Esophagus muscularis mucosa (tissue), 4 donors: ENCODE data around the gene STOX2. TPM values are rescaled to one million over a fixed set of nuclear protein-coding genes. Genes with fewer than 3 reads are reported as not detected.

Experiments used
- DNase-seq: peaks from one replicate; pipeline ENCODE4 v3.0.0-alpha.2; 2017; ENCODE audit errors: extremely low spot score
- H3K27ac ChIP-seq, 4 donors: fragments of 200-600 bp; sonication (generic); replicated peaks in 1 of 4; 1 replicate in 3 of 4; 2 replicates in 1 of 4; pipeline ENCODE4 v1.5.1; 2016 to 2019; ENCODE audit warnings: mild to moderate bottlenecking in 1 of 4
- H3K27me3 ChIP-seq, 4 donors: fragments of 200-600 bp; sonication (generic); one replicate each; pipeline versions ENCODE4 v1.5.1 to v1.6.0; 2016 to 2019
- H3K36me3 ChIP-seq, 4 donors: fragments of 200-600 bp; sonication (generic); one replicate each; pipeline ENCODE4 v1.5.1; 2016 to 2019
- H3K4me1 ChIP-seq, 4 donors: fragments of 200-600 bp; sonication (generic); one replicate each; pipeline ENCODE4 v1.5.1; 2016 to 2019
- H3K4me3 ChIP-seq, 4 donors: fragments of 200-600 bp; sonication (generic); 1 replicate in 2 of 4; 2 replicates in 2 of 4; pipeline ENCODE4 v1.5.1; 2016 to 2019; ENCODE audit warnings: mild to moderate bottlenecking in 4 of 4, moderate library complexity in 1 of 4
- H3K9me3 ChIP-seq, 4 donors: fragments of 200-600 bp; sonication (generic); 1 replicate in 3 of 4; 2 replicates in 1 of 4; pipeline ENCODE4 v1.5.1; 2016 to 2019
- CTCF ChIP-seq, 3 experiments: fragments of 200-600 bp in 2 of 3; fragments of 450-650 bp in 1 of 3; sonication (generic) in 2 of 3; IDR thresholded peaks; one replicate each; pipeline ENCODE4 v1.5.1; 2017 to 2019; ENCODE audit warnings: antibody characterized with exemption in 3 of 3, mild to moderate bottlenecking in 2 of 3, moderate library complexity in 1 of 3
- EP300 ChIP-seq: sonication (generic); formaldehyde crosslinking; IDR thresholded peaks from one replicate; pipeline ENCODE4 v1.6.1; 2017; ENCODE audit warnings: antibody characterized with exemption
- POLR2A ChIP-seq: fragments of 450-650 bp; IDR thresholded peaks from one replicate; pipeline ENCODE4 v1.6.1; 2017; ENCODE audit warnings: antibody characterized with exemption, moderate library complexity, mild to moderate bottlenecking, low read depth
- POLR2AphosphoS5 ChIP-seq, 2 donors: sonication (generic); formaldehyde crosslinking; IDR thresholded peaks; one replicate each; pipeline ENCODE4 v1.6.1; 2017; ENCODE audit warnings: antibody characterized with exemption in 2 of 2
- WGBS: methylation state at CpG from one replicate; pipeline ENCODE4 v1.1.5; 2018; 5-methylcytosine and 5-hydroxymethylcytosine counted together
- intact Hi-C: fragments of 100-400 bp; cut with DNase I; formaldehyde crosslinking; loops from one replicate; pipeline ENCODE4 v1.15.1; 2023
- total RNA-seq, 4 donors: library from RNA; depleted of rRNA; stranded (reverse); fragments of >200 nt; gene quantifications; one replicate each; pipeline versions ENCODE4 v1.1.0 to v1.2.1, GENCODE V29; 2016

Gene STOX2
- total RNA-seq, 4 donors from 2014 or later: 7.0 to 11.7 (median 10.5) TPM

GRCh38 chr4:184019076-184019475, 114.0 kb downstream of the STOX2 start:
- H3K27me3 ChIP-seq: no peaks in the 10 kb centered on the region
- DNase-seq: no peak
- intact Hi-C loops: no loop called here
- no peak overlapping the region for H3K4me3 ChIP-seq
- H3K36me3 ChIP-seq: peaks cover 0 to 10% (median 0%) of the 10 kb centered on the region in 4 donors
- TF ChIP-seq POLR2AphosphoS5 (IDR thresholded peaks at IDR 0.05) (no peak), POLR2A (no peak), EP300 (no peak), CTCF (IDR thresholded peaks at IDR 0.05) (no peak)
- WGBS: 70% methylated on average over 1 of the region's 1 CpG
- H3K27ac ChIP-seq: no peak overlapping the region
- H3K4me1 ChIP-seq: peaks cover 0 to 7% (median 5%) of the 10 kb centered on the region in 4 donors
- no peaks in the 10 kb centered on the region for H3K9me3 ChIP-seq

- Histone ChIP-seq H3K4me1 (peaks cover 0 to 7% (median 5%) of the 10 kb centered on the region in 4 donors), H3K27me3 (no peaks in the 10 kb centered on the region), H3K27ac (no peak overlapping the region), H3K4me3 (peak overlapping the region in 1 of 4 donors; percentile 10), H3K36me3 (peaks cover 0 to 10% (median 0%) of the 10 kb centered on the region in 4 donors), H3K9me3 (no peaks in the 10 kb centered on the region)
- intact Hi-C loops: no loop called here
- TF ChIP-seq EP300 (no peak), CTCF (IDR thresholded peaks at IDR 0.05) (no peak), POLR2AphosphoS5 (IDR thresholded peaks at IDR 0.05) (no peak), POLR2A (no peak)
- DNase-seq: no peak
- WGBS: 76% methylated on average over 26 of the region's 26 CpGs
Measured at GRCh38 chr4:184019667-184020623, 114.8 kb downstream of the STOX2 start.

GRCh38 chr4:184021389-184021788, 116.3 kb downstream of the STOX2 start:
- TF ChIP-seq POLR2A (no peak), CTCF (IDR thresholded peaks at IDR 0.05) (no peak), POLR2AphosphoS5 (IDR thresholded peaks at IDR 0.05) (no peak), EP300 (no peak)
- DNase-seq: no peak
- intact Hi-C loops: no loop called here
- H3K4me1 ChIP-seq: peaks cover 0 to 7% (median 5%) of the 10 kb centered on the region in 4 donors
- no peaks in the 10 kb centered on the region for H3K9me3 ChIP-seq
- no peak overlapping the region for H3K27ac ChIP-seq
- H3K27me3 ChIP-seq: no peaks in the 10 kb centered on the region
- H3K4me3 ChIP-seq: no peak overlapping the region
- peaks cover 0 to 10% (median 0%) of the 10 kb centered on the region in 4 donors for H3K36me3 ChIP-seq
- 90% methylated on average over 3 of the region's 3 CpGs for WGBS

- intact Hi-C loops: no loop called here
- 77% methylated on average over 9 of the region's 9 CpGs for WGBS
Measured at GRCh38 chr4:184022679-184023383, 117.7 kb downstream of the STOX2 start.

More at GRCh38 chr4:184022679-184023383, 117.7 kb downstream of the STOX2 start:
- TF ChIP-seq CTCF (IDR thresholded peaks at IDR 0.05) (no peak), POLR2AphosphoS5 (IDR thresholded peaks at IDR 0.05) (no peak), POLR2A (no peak), EP300 (no peak)
- Histone ChIP-seq H3K27ac (no peak overlapping the region), H3K4me1 (no peaks in the 10 kb centered on the region), H3K4me3 (no peak overlapping the region), H3K27me3 (no peaks in the 10 kb centered on the region), H3K36me3 (peaks cover 0 to under 1% (median 0%) of the 10 kb centered on the region in 4 donors), H3K9me3 (no peaks in the 10 kb centered on the region)
- no peak for DNase-seq
